Skeletal muscle tissue (tissue), 4 donors: ENCODE measurements around the gene AP1G2. TPM values are rescaled to one million over a fixed set of nuclear protein-coding genes. Genes with fewer than 3 reads are reported as not detected.
"Not testable (repeated sequence)": the region's sequence is repeated elsewhere in the genome, so short reads cannot be mapped to it uniquely, and the experiment has no call there.

Experiments used
- H3K27ac ChIP-seq: one replicate; pipeline ENCODE4 v1.7.0; 2013; ENCODE audit warnings: mild to moderate bottlenecking, low read depth, low read length, inconsistent platforms
- H3K27me3 ChIP-seq, 3 donors: one replicate each; pipeline ENCODE4 v1.7.0; 2013; ENCODE audit warnings: low read length in 3 of 3; ENCODE audit not compliant: control insufficient read depth in 3 of 3, insufficient read depth in 3 of 3
- H3K36me3 ChIP-seq, 3 donors: one replicate each; pipeline ENCODE4 v1.7.0; 2013; ENCODE audit warnings: low read length in 3 of 3; ENCODE audit not compliant: control insufficient read depth in 3 of 3, insufficient read depth in 3 of 3
- H3K4me1 ChIP-seq, 3 donors: one replicate each; pipeline ENCODE4 v1.7.0; 2013; ENCODE audit warnings: low read length in 3 of 3, mild to moderate bottlenecking in 3 of 3; ENCODE audit not compliant: control insufficient read depth in 3 of 3, insufficient read depth in 3 of 3
- H3K4me3 ChIP-seq, 3 donors: one replicate each; pipeline ENCODE4 v1.7.0; 2013; ENCODE audit warnings: low read length in 3 of 3
- H3K9ac ChIP-seq, 3 donors: one replicate each; pipeline ENCODE4 v1.7.0; 2013; ENCODE audit warnings: low read length in 3 of 3, mild to moderate bottlenecking in 3 of 3, moderate library complexity in 2 of 3, low read depth in 1 of 3
- H3K9me3 ChIP-seq, 3 donors: one replicate each; pipeline ENCODE4 v1.7.0; 2013; ENCODE audit warnings: low read length in 3 of 3; ENCODE audit not compliant: control insufficient read depth in 3 of 3
- total RNA-seq: library from RNA; depleted of rRNA; stranded (reverse); fragments of >200 nt; gene quantifications from one replicate; pipeline ENCODE4 v1.2.3, GENCODE V29; 2014
- donor health status: Osteomylitis.

Gene AP1G2
- total RNA-seq, 1 donor from 2014 or later = 8.4 TPM

DNA sequence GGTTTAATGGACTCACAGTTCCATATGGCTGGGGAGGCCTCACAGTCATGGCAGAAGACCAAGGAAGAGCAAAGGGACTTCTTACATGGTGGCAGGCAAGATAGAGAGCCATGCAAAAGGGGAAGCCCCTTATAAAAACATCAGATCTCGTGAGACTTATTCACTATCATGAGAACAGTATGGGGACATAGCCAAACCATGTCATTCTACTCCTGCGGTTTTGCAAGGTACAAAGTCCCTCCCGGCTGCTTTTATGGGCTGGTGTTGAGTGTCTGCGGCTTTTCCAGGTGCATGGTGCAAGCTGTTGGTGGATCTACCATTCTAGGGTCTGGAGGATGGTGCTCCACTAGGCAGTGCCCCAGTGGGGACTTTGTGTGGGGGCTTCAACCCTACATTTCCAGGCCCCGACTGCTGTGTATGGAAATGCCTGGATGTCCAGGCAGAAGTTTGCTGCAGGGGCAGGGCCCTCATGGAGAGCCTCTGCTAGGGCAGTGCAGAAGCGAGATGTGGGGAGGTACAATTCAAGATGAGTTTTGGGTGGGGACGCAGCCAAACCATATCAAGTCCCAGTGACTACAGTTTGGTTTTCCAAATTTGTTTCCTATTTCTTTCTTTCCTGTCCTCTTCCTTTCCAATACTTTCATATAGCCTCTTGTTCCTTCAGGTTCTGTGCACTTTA, 42.0 kb upstream of the AP1G2 start:
- not testable (repeated sequence) for H3K9ac ChIP-seq, H3K9me3 ChIP-seq, H3K27ac ChIP-seq, H3K27me3 ChIP-seq, H3K4me3 ChIP-seq, H3K4me1 ChIP-seq, H3K36me3 ChIP-seq

DNA sequence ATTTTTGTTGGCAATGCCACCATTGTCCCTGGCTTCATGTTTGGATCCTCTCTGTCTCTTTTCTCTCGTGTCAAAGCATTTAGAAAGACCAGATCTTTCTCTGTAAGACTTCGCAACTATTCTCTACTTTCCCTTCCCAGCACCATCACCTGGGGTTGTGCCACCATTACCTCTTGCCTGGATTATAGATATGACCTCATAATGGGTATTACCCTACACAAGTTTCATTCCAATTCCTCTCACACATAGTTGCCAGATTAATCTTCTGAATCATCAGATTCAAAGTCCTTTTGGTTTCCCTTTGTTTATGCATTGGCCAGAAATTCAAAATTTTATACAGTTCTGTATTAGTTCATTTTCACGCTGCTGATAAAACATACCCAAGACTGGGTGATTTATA, 41.4 kb upstream of the AP1G2 start:
- no peaks in the 10 kb centered on the region for H3K9me3 ChIP-seq
- no peak overlapping the region for H3K4me3 ChIP-seq
- peaks cover 3 to 4% (median 3%) of the 10 kb centered on the region in 3 donors for H3K4me1 ChIP-seq
- peaks cover 0 to 3% (median 0%) of the 10 kb centered on the region in 3 donors for H3K27me3 ChIP-seq
- H3K36me3 ChIP-seq = no peaks in the 10 kb centered on the region
- H3K27ac ChIP-seq = no peak overlapping the region
- no peak overlapping the region for H3K9ac ChIP-seq

DNA sequence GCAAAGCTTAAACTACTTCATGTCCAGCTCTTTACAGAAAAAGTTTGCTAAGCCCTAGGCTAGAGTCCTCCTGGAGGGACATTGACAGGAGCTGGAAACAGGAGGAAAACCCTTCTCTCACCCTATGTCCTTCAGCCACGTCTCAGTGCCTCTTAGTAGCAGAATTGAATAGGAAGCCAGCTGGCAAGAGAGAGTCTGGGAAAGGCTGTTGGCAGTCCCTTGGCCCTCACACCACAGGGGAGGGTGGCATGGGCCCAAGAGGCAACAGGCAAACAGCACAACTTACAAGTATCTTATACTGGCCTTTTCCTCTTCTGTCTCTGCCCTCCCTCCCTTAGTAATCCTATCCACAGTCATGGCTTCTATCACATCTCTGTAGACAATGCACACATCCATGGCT, 40.9 kb upstream of the AP1G2 start:
- peaks cover 0 to 3% (median 0%) of the 10 kb centered on the region in 3 donors for H3K27me3 ChIP-seq
- H3K4me1 ChIP-seq = peaks cover 3 to 4% (median 3%) of the 10 kb centered on the region in 3 donors
- no peak overlapping the region for H3K9ac ChIP-seq
- H3K9me3 ChIP-seq = no peaks in the 10 kb centered on the region
- H3K4me3 ChIP-seq = no peak overlapping the region
- H3K27ac ChIP-seq = no peak overlapping the region
- no peaks in the 10 kb centered on the region for H3K36me3 ChIP-seq

DNA sequence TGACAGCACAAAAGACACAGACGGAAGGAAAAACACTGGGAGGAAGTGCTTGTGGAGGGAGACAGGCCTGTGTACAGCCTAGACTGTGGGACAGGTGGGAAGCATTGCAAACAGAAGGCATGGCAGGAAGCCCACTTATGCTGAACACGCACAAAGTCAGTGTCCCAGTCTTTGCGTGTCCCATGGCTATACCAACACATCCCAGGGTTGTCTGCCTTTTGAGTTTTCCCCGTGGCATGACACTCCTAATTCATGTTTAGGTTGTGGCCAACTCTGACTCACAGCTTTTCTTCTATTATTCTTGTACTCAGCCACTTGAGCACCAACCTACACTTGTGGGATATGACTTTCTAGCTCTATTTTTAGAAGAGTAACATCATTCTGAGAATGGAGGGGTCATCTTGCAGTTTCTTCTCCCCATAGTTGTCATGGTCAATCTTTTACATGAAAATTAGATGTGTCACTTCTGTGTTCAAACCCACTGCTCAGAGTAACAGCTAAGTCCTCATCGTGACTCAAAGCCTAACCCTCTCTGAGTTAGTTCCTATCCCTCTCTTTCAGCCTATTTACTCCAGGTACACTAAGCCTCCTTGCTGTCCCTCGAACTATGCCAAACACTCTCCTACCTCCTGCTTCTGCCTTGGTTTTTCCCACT, 38.5 kb upstream of the AP1G2 start:
- H3K27ac ChIP-seq = no peak overlapping the region

DNA sequence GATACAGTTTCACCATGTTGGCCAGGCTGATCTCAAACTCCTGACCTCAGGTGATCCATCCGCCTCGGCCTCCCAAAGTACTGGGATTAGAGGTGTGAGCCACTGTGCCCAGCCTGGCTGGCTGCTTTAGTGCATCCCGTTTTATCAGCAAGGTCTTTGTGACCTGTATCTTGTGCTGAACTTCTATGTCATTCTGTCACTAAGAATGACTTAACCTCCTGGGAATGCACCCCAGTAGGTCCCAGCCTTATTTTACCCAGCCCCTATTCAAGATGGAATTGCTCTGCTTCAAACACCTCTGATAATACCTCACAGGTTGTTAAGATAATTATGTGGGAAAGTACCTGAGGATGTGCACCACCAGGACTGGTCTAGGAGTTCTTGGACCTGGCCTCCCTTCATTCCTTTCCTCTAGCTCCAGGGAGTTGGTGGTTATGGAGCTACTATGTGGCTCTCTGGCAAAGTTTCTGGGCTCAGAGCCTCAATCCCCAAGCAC, 37.1 kb upstream of the AP1G2 start:
- Histone ChIP-seq H3K4me3 (no peak overlapping the region), H3K9me3 (no peaks in the 10 kb centered on the region), H3K27me3 (no peaks in the 10 kb centered on the region), H3K27ac (no peak overlapping the region), H3K4me1 (peaks cover 3 to 10% (median 3%) of the 10 kb centered on the region in 3 donors), H3K9ac (no peak overlapping the region), H3K36me3 (no peaks in the 10 kb centered on the region)

More for the DNA sequence above, 38.5 kb upstream of the AP1G2 start:
- Histone ChIP-seq H3K4me3 (no peak overlapping the region), H3K36me3 (no peaks in the 10 kb centered on the region), H3K27me3 (peaks cover 0 to 3% (median 0%) of the 10 kb centered on the region in 3 donors), H3K4me1 (peaks cover 3 to 10% (median 3%) of the 10 kb centered on the region in 3 donors), H3K9ac (no peak overlapping the region), H3K9me3 (no peaks in the 10 kb centered on the region)

DNA sequence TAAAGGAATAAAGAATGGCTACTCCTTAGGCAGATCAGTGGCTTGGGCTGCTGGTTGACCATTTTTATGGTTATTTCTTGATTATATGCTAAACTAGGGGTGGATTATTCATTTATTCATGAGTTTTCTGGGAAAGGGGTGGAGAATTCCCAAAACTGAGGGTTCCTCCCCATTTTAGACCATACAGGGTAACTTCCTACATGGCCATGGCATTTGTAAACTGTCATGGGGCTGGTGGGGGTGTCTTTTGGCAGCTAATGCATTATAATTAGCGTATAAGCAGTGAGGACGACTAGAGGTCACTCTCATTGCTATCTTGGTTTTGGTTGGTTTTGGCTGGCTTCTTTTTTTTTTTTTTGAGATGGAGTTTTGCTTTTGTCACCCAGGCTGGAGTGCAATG, 36.6 kb upstream of the AP1G2 start:
- Histone ChIP-seq H3K27ac (no peak overlapping the region), H3K36me3 (no peaks in the 10 kb centered on the region), H3K9ac (no peak overlapping the region), H3K4me3 (no peak overlapping the region), H3K4me1 (peaks cover 3 to 10% (median 3%) of the 10 kb centered on the region in 3 donors), H3K27me3 (no peaks in the 10 kb centered on the region), H3K9me3 (no peaks in the 10 kb centered on the region)

DNA sequence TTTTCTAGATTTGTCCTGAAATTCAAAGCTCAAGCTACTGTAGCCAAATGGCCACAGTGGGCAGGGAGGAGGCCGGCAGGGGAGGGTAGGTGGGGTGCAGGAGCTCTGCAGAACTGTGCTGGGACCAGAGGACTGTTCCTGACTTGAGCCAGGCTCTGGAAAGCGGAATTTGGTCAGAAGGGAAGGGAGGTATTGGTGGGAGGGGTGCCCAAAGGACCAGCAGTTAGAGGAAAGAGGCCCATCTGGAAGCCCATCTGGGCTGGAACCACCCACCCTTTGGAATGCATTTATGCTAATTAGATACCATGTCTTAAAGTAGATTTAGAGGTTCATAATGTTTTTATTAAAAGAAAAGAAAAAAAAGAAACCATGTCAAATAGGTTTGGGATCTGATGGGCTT, 35.5 kb upstream of the AP1G2 start:
- no peaks in the 10 kb centered on the region for H3K27me3 ChIP-seq
- peaks cover 3 to 10% (median 3%) of the 10 kb centered on the region in 3 donors for H3K4me1 ChIP-seq
- no peaks in the 10 kb centered on the region for H3K36me3 ChIP-seq
- H3K4me3 ChIP-seq = no peak overlapping the region
- H3K27ac ChIP-seq = no peak overlapping the region
- no peak overlapping the region for H3K9ac ChIP-seq
- no peaks in the 10 kb centered on the region for H3K9me3 ChIP-seq

DNA sequence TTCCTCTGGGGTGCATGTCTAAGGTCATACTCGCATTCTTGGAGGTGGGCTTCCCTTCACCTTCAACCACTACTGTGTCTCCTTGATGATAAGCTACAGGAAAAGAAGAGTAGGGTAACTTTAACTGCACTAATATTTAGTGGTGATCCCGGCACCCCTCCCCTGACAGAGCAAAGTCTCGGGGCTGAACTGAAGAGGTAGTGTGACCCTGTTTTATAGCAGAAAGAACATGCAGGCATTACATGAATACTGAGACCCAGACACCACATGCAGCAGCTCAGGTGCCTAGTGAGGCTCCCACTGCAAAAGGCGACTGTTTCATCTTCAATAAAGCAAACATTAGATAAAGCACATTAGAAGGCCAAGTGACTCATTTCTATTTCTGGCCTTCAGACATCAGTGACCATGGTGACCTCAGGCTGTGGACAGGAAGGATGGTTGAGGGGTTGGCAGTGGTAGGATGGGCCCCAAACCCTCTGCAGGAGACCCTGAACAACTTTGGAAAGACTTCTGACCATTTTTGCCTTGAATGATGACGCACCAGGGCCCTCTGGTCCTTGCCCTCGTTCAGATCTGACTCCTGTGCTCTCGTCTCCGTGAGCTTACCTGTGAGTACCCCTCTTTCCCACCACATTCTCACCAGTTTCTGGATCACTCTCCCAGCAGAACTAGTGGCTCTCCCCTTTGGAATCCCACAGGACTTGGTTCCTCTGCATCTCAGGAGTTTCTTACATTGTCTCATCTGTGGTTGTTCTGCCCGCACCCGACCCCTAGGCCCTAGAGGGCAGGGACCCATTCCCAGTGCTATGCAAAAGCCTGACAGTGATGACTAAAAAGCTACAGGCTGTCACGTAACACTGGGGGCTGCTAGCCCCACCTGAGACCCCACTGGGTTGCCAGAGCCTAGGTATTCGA, 34.8 kb upstream of the AP1G2 start:
- H3K4me3 ChIP-seq = no peak overlapping the region
- H3K4me1 ChIP-seq = peaks cover 3 to 10% (median 3%) of the 10 kb centered on the region in 3 donors
- no peak overlapping the region for H3K27ac ChIP-seq
- H3K9ac ChIP-seq = no peak overlapping the region
- no peaks in the 10 kb centered on the region for H3K36me3 ChIP-seq
- no peaks in the 10 kb centered on the region for H3K9me3 ChIP-seq
- no peaks in the 10 kb centered on the region for H3K27me3 ChIP-seq

DNA sequence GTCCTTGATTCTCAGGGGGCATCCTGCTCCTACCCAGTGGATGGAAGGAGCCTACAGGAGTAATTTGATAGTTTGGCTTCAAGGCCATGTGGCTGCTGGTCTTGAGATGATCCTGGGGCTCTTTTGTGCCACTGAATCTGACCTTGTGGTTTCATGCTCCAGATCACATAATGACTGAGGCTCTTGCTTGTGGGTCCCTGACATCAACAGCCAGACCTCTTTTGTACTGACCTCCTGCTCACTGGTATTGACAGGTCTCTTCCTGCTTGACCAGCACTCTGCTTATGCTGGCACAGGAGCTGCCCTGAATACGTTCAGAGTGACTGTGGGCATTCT, 34.2 kb upstream of the AP1G2 start:
- Histone ChIP-seq H3K4me1 (peaks cover 3 to 10% (median 3%) of the 10 kb centered on the region in 3 donors), H3K9ac (no peak overlapping the region), H3K4me3 (no peak overlapping the region), H3K27ac (no peak overlapping the region), H3K9me3 (no peaks in the 10 kb centered on the region), H3K36me3 (no peaks in the 10 kb centered on the region), H3K27me3 (no peaks in the 10 kb centered on the region)
